GM12892 (cell line): Measurements from ENCODE around the gene TMEM178B.

ENCODE experiments used
- POLR2A ChIP-seq: IDR thresholded peaks from 2 replicates; pipeline ENCODE4 v1.6.1; 2011; ENCODE audit warnings: low read depth, low read length, control low read depth
- POLR2AphosphoS5 ChIP-seq: IDR thresholded peaks from 2 replicates; pipeline ENCODE4 v1.6.1; 2011; ENCODE audit warnings: low read depth, low read length, control low read depth
- TAF1 ChIP-seq: IDR thresholded peaks from 2 replicates; pipeline ENCODE4 v1.6.1; 2011; ENCODE audit warnings: low read depth, mild to moderate bottlenecking, control low read depth, low read length, borderline replicate concordance

- TF ChIP-seq POLR2A (no peak), POLR2AphosphoS5 (no peak), TAF1 (no peak)
Measured at GRCh38 chr7:141291541-141291940, 217.7 kb downstream of the TMEM178B start.
